Measurements from ENCODE around the gene FGFR2.

- TF ChIP-seq RXRA (IDR thresholded peaks at IDR 0.05) (no peak), MAX (IDR thresholded peaks at IDR 0.05) (no peak), ATF3 (IDR thresholded peaks at IDR 0.05) (no peak), EGR1 (IDR thresholded peaks at IDR 0.05; ENCODE audit: low read depth in 2 of 2) (no peak), CTCF (IDR thresholded peaks at IDR 0.05; ENCODE audit: low read depth, low read length, missing input control) (no peak), NR2F2 (IDR thresholded peaks at IDR 0.05) (no peak), SP1 (IDR thresholded peaks at IDR 0.05) (no peak), TAF1 (conservative IDR thresholded peaks at IDR 0.05) (no peak)
- TF ChIP-seq, protein P1, sequence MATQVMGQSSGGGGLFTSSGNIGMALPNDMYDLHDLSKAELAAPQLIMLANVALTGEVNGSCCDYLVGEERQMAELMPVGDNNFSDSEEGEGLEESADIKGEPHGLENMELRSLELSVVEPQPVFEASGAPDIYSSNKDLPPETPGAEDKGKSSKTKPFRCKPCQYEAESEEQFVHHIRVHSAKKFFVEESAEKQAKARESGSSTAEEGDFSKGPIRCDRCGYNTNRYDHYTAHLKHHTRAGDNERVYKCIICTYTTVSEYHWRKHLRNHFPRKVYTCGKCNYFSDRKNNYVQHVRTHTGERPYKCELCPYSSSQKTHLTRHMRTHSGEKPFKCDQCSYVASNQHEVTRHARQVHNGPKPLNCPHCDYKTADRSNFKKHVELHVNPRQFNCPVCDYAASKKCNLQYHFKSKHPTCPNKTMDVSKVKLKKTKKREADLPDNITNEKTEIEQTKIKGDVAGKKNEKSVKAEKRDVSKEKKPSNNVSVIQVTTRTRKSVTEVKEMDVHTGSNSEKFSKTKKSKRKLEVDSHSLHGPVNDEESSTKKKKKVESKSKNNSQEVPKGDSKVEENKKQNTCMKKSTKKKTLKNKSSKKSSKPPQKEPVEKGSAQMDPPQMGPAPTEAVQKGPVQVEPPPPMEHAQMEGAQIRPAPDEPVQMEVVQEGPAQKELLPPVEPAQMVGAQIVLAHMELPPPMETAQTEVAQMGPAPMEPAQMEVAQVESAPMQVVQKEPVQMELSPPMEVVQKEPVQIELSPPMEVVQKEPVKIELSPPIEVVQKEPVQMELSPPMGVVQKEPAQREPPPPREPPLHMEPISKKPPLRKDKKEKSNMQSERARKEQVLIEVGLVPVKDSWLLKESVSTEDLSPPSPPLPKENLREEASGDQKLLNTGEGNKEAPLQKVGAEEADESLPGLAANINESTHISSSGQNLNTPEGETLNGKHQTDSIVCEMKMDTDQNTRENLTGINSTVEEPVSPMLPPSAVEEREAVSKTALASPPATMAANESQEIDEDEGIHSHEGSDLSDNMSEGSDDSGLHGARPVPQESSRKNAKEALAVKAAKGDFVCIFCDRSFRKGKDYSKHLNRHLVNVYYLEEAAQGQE (IDR thresholded peaks at IDR 0.05) = no peak
Measured at GRCh38 chr10:121624836-121625486, 26.7 kb upstream of the FGFR2 start.

Data from liver (tissue), 3 donors.